HCT116 (cell line): ENCODE data around the gene GLS2. TPM values are rescaled to one million over a fixed set of nuclear protein-coding genes. Genes with fewer than 3 reads are reported as not detected.

ENCODE experiments used
- ATAC-seq: fragments of 200-7000 bp; cut with Tn5 transposase; 2 replicates; pipeline ENCODE4 v1.9.1; 2020; ENCODE audit warnings: mild to moderate bottlenecking, moderate library complexity
- BruUV-seq: library from RNA; stranded (reverse); fragments of 400-500 nt; replicated peaks from 2 replicates; lab custom pipeline; 2021; lab: Mats Ljungman, UMichigan
- CTCF ChIA-PET: fragments of 300-600 bp; sonication (Branson Sonifier 250); formaldehyde crosslinking; loops from one replicate; lab custom pipeline; 2021; ENCODE audit warnings: antibody characterized with exemption; lab: Charles Lee
- POLR2A ChIA-PET: fragments of 300-600, 350-600 bp; sonication (Branson Sonifier 250); formaldehyde crosslinking; loops from one replicate; lab custom pipeline; 2021; ENCODE audit warnings: antibody characterized with exemption; lab: Charles Lee
- RAD21 ChIA-PET, 2 experiments: fragments of 300-600 bp; sonication (Branson Sonifier 250); formaldehyde crosslinking; loops; one replicate each; lab custom pipeline; 2023; ENCODE audit warnings: low total read pairs in 2 of 2; ENCODE audit not compliant: uncharacterized antibody in 2 of 2, unreplicated experiment in 2 of 2, low non-redundant PET in 1 of 2; lab: Charles Lee
- DNase-seq: peaks from one replicate; pipeline ENCODE4 v3.0.0-alpha.2; 2010; ENCODE audit warnings: low read depth, low spot score
- H2AFZ ChIP-seq: fragments of 200-600 bp; shearing (Covaris generic), sonication (generic); 2 replicates; pipeline ENCODE4 v1.6.1; 2017; ENCODE audit warnings: low read depth, mixed run types, mixed read lengths, antibody characterized with exemption, low read length; ENCODE audit not compliant: poor library complexity, severe bottlenecking
- H3K27ac ChIP-seq: 2 replicates; pipeline ENCODE4 v1.5.1; 2012; ENCODE audit warnings: low read depth, low read length
- H3K27me3 ChIP-seq: fragments of 200-600 bp; sonication (generic); 2 replicates; pipeline ENCODE4 v1.6.1; 2016; ENCODE audit warnings: mixed run types, low read length, mixed read lengths; ENCODE audit not compliant: insufficient read depth
- H3K36me3 ChIP-seq, 2 experiments: fragments of 200-500 bp in 1 of 2; fragments of 200-600 bp in 1 of 2; sonication (Bioruptor generic) in 1 of 2; sonication (generic) in 1 of 2; 2 replicates each; pipeline versions ENCODE4 v1.5.1 to v1.6.1; 2014 to 2016; ENCODE audit warnings: low read length in 2 of 2, inconsistent platforms in 1 of 2, mixed read lengths in 1 of 2, mixed run types in 1 of 2; ENCODE audit not compliant: insufficient read depth in 2 of 2, control insufficient read depth in 1 of 2
- H3K4me1 ChIP-seq, 2 experiments: fragments of 200-600 bp in 1 of 2; sonication (generic) in 1 of 2; 2 replicates each; pipeline versions ENCODE4 v1.5.1 to v1.6.1; 2012 to 2017; ENCODE audit warnings: low read length in 2 of 2, inconsistent platforms in 1 of 2, mild to moderate bottlenecking in 1 of 2, mixed read lengths in 1 of 2, mixed run types in 1 of 2, moderate library complexity in 1 of 2; ENCODE audit not compliant: insufficient read depth in 2 of 2, control insufficient read depth in 1 of 2
- H3K4me2 ChIP-seq: fragments of 200-600 bp; sonication (generic); 2 replicates; pipeline ENCODE4 v1.6.1; 2017; ENCODE audit warnings: mixed run types, low read length, mixed read lengths
- H3K4me3 ChIP-seq, 2 experiments: fragments of 200-600 bp in 1 of 2; sonication (generic) in 1 of 2; replicated peaks in 1 of 2; 2 replicates each; pipeline ENCODE4 v1.5.1; 2011 to 2016; ENCODE audit warnings: low read length in 2 of 2, control low read depth in 1 of 2, low read depth in 1 of 2, mild to moderate bottlenecking in 1 of 2, mixed read lengths in 1 of 2, mixed run types in 1 of 2
- H3K79me2 ChIP-seq: fragments of 200-600 bp; sonication (generic); 2 replicates; pipeline ENCODE4 v1.6.1; 2017; ENCODE audit warnings: mild to moderate bottlenecking, mixed run types, low read length, moderate library complexity, mixed read lengths; ENCODE audit not compliant: insufficient read depth
- H3K9ac ChIP-seq: fragments of 200-600 bp; sonication (generic); 2 replicates; pipeline ENCODE4 v1.6.1; 2016; ENCODE audit warnings: low read length, mixed read lengths
- H3K9me2 ChIP-seq: fragments of 200-600 bp; sonication (generic), shearing (Covaris generic); 2 replicates; pipeline ENCODE4 v1.6.1; 2017; ENCODE audit warnings: mixed run types, mild to moderate bottlenecking, moderate library complexity; ENCODE audit not compliant: insufficient read depth
- H3K9me3 ChIP-seq, 2 experiments: fragments of 200-500 bp in 1 of 2; fragments of 200-600 bp in 1 of 2; sonication (Bioruptor generic) in 1 of 2; sonication (generic) in 1 of 2; 2 replicates each; pipeline ENCODE4 v1.6.1; 2014 to 2017; ENCODE audit warnings: low read length in 2 of 2, mixed read lengths in 2 of 2, inconsistent platforms in 1 of 2, low read depth in 1 of 2, mild to moderate bottlenecking in 1 of 2, mixed run types in 1 of 2, moderate library complexity in 1 of 2; ENCODE audit not compliant: control insufficient read depth in 1 of 2, insufficient read depth in 1 of 2
- H4K20me1 ChIP-seq: fragments of 200-600 bp; sonication (generic), shearing (Covaris generic); 2 replicates; pipeline ENCODE4 v1.6.1; 2017; ENCODE audit warnings: mixed run types, mild to moderate bottlenecking, moderate library complexity; ENCODE audit not compliant: insufficient read depth
- ATF3 ChIP-seq: IDR thresholded peaks from 2 replicates; pipeline ENCODE4 v1.6.1; 2012
- CEBPB ChIP-seq: IDR thresholded peaks from 2 replicates; pipeline ENCODE4 v1.6.1; 2012; ENCODE audit warnings: low read depth
- ELF1 ChIP-seq: IDR thresholded peaks from 2 replicates; pipeline ENCODE4 v1.6.1; 2012; ENCODE audit warnings: low read depth, borderline replicate concordance
- EZH2 ChIP-seq: fragments of 200-600 bp; sonication (generic); IDR thresholded peaks from 2 replicates; pipeline ENCODE4 v1.6.1; 2017; ENCODE audit warnings: antibody characterized with exemption, mixed run types
- EZH2phosphoT487 ChIP-seq: fragments of 200-600 bp; IDR thresholded peaks from 2 replicates; pipeline ENCODE4 v1.6.1; 2018; ENCODE audit warnings: antibody characterized with exemption, borderline replicate concordance
- JUND ChIP-seq: IDR thresholded peaks from 2 replicates; pipeline ENCODE4 v1.6.1; 2012
- MAX ChIP-seq: IDR thresholded peaks from 2 replicates; pipeline ENCODE4 v1.6.1; 2012
- POLR2A ChIP-seq: IDR thresholded peaks from 2 replicates; pipeline ENCODE4 v1.7.0; 2011; ENCODE audit warnings: borderline replicate concordance; ENCODE audit not compliant: insufficient read depth, insufficient read length; ENCODE audit errors: extremely low read depth
- POLR2AphosphoS5 ChIP-seq: IDR thresholded peaks from 2 replicates; pipeline ENCODE4 v1.6.1; 2011; ENCODE audit warnings: mild to moderate bottlenecking, low read depth, low read length, moderate library complexity
- RAD21 ChIP-seq: IDR thresholded peaks from 2 replicates; pipeline ENCODE4 v1.6.1; 2012; ENCODE audit warnings: low read depth, mild to moderate bottlenecking
- REST ChIP-seq: IDR thresholded peaks from 2 replicates; pipeline ENCODE4 v1.6.1; 2012; ENCODE audit warnings: low read depth
- SIN3A ChIP-seq: IDR thresholded peaks from 2 replicates; pipeline ENCODE4 v1.6.1; 2012; ENCODE audit warnings: low read depth
- SP1 ChIP-seq: IDR thresholded peaks from 2 replicates; pipeline ENCODE4 v1.6.1; 2012; ENCODE audit warnings: low read depth
- SRF ChIP-seq: IDR thresholded peaks from 2 replicates; pipeline ENCODE4 v1.6.1; 2012; ENCODE audit warnings: low read depth
- TCF7L2 ChIP-seq: IDR thresholded peaks from 2 replicates; pipeline ENCODE4 v1.7.0; 2011; ENCODE audit warnings: borderline replicate concordance, inconsistent platforms; ENCODE audit not compliant: insufficient read depth, insufficient read length; ENCODE audit errors: extremely low read depth
- YY1 ChIP-seq: IDR thresholded peaks from 2 replicates; pipeline ENCODE4 v1.6.1; 2011; ENCODE audit warnings: low read length, low read depth, moderate library complexity, mild to moderate bottlenecking; ENCODE audit not compliant: insufficient replicate concordance; ENCODE audit errors: extremely low read depth
- ZNF274 ChIP-seq: fragments of 200-500 bp; sonication (Bioruptor generic); IDR thresholded peaks from 2 replicates; pipeline ENCODE4 v1.6.1; 2014; ENCODE audit warnings: mild to moderate bottlenecking, low read depth, low read length, inconsistent platforms
- intact Hi-C: fragments of 100-400 bp; cut with micrococcal nuclease; formaldehyde crosslinking; loops from 2 replicates; pipeline ENCODE4 v1.10.0; 2022
- total RNA-seq: library from RNA; stranded (reverse); gene quantifications from one replicate; pipeline ENCODE4 v1.2.1, GENCODE V29; 2021; ENCODE audit not compliant: unreplicated experiment

Gene GLS2
- total RNA-seq, 1 experiment from 2014 or later, result not detected

GRCh38 chr12:56520506-56520905, 32.5 kb upstream of the GLS2 start:
- no peaks in the 10 kb centered on the region for H3K9me3 ChIP-seq
- H3K27ac ChIP-seq, result peak overlapping the region; percentile 11; the same call in 1 of the 2 replicates

GRCh38 chr12:56520048-56520447, 32.1 kb upstream of the GLS2 start:
- POLR2A ChIA-PET, result no interaction called here
- peak overlapping the region; percentile 89 for H2AFZ ChIP-seq
- BruUV-seq, result no TSS peak
- no peak for TF ChIP-seq SRF
- no peak for TF ChIP-seq POLR2AphosphoS5
- TF ChIP-seq CEBPB, result no peak
- no peak for TF ChIP-seq TCF7L2
- no peak for TF ChIP-seq MAX
- no peak for TF ChIP-seq YY1
- TF ChIP-seq RAD21, result no peak
- TF ChIP-seq ATF3, result no peak
- TF ChIP-seq SP1, result no peak
- TF ChIP-seq JUND, result no peak
- TF ChIP-seq REST, result no peak
- TF ChIP-seq EZH2, result no peak

More at GRCh38 chr12:56520506-56520905, 32.5 kb upstream of the GLS2 start:
- CTCF ChIA-PET, result interaction anchor here (0.6 to 2.0 kb wide), 2 partner anchors 56 to 116 kb away, joined by 7 to 22 read pairs; no protein-coding TSS in a partner anchor
- Histone ChIP-seq H3K4me3 (no peak overlapping the region), H2AFZ (peak overlapping the region; percentile 89), H3K36me3 (no peaks in the 10 kb centered on the region), H3K4me2 (peak overlapping the region; percentile 87), H3K9ac (peak overlapping the region; percentile 68), H3K9me2 (no peaks in the 10 kb centered on the region), H3K27me3 (no peaks in the 10 kb centered on the region), H3K79me2 (peaks cover 36% of the 10 kb centered on the region), H3K4me1 (peaks cover 49 to 80% of the 10 kb centered on the region in 2 experiments), H4K20me1 (no peaks in the 10 kb centered on the region)
- no TSS peak for BruUV-seq
- POLR2A ChIA-PET, result interaction anchor here (1.1 to 1.3 kb wide), 3 partner anchors 9 to 161 kb away, joined by 3 to 4 read pairs (median 3); partner anchors contain the start of gene STAT2
- ATAC-seq, result no peak
- intact Hi-C loops, result loop anchor here (2.0 kb wide), 1 partner anchor 116 kb away; no protein-coding TSS in a partner anchor
- RAD21 ChIA-PET, result no interaction called here
- TF ChIP-seq JUND (no peak), POLR2A (no peak), SP1 (no peak), YY1 (no peak), SIN3A (no peak), ATF3 (no peak), EZH2phosphoT487 (no peak), ELF1 (no peak), ZNF274 (no peak)
- no peak for DNase-seq

More at GRCh38 chr12:56520048-56520447, 32.1 kb upstream of the GLS2 start:
- peak overlapping the region; percentile 11; the same call in 1 of the 2 replicates for H3K27ac ChIP-seq
- ATAC-seq, result no peak
- H3K27me3 ChIP-seq, result no peaks in the 10 kb centered on the region
- H3K9me2 ChIP-seq, result no peaks in the 10 kb centered on the region
- no peak overlapping the region for H3K4me3 ChIP-seq
- H3K79me2 ChIP-seq, result peaks cover 31% of the 10 kb centered on the region
- ChIA-PET RAD21 (no interaction called here), CTCF (interaction anchor here (2.0 kb wide), 1 partner anchor 117 kb away, joined by 22 read pairs; no protein-coding TSS in a partner anchor)
- no peaks in the 10 kb centered on the region for H4K20me1 ChIP-seq
- H3K9ac ChIP-seq, result peak overlapping the region; percentile 68
- intact Hi-C loops, result loop anchor here (2.0 kb wide), 1 partner anchor 117 kb away; no protein-coding TSS in a partner anchor
- DNase-seq, result no peak
- no peaks in the 10 kb centered on the region for H3K9me3 ChIP-seq
- H3K4me2 ChIP-seq, result peak overlapping the region; percentile 87
- peaks cover 44 to 75% of the 10 kb centered on the region in 2 experiments for H3K4me1 ChIP-seq
- H3K36me3 ChIP-seq, result no peaks in the 10 kb centered on the region
